A673 (cell line): ENCODE measurements around the gene RPL39L.

ENCODE experiments used
- EZH2 ChIP-seq: fragments of 200-600 bp; sonication (generic); IDR thresholded peaks from 2 replicates; pipeline ENCODE4 v1.6.1; 2017; ENCODE audit warnings: borderline replicate concordance, low read depth, mild to moderate bottlenecking, mixed read lengths, antibody characterized with exemption, low read length; ENCODE audit not compliant: poor library complexity, severe bottlenecking
- TF ChIP-seq, protein P1 (sequence below): fragments of 300-800, 200-600 bp; sonication (generic); conservative IDR thresholded peaks from 2 replicates; pipeline ENCODE4 v1.5.1; 2017; ENCODE audit warnings: low read depth, mild to moderate bottlenecking, antibody characterized with exemption, low read length, moderate library complexity, mixed read lengths

GRCh38 chr3:187186375-187186774 is 47.1 kb upstream of the RPL39L start:
- TF ChIP-seq, protein P1, sequence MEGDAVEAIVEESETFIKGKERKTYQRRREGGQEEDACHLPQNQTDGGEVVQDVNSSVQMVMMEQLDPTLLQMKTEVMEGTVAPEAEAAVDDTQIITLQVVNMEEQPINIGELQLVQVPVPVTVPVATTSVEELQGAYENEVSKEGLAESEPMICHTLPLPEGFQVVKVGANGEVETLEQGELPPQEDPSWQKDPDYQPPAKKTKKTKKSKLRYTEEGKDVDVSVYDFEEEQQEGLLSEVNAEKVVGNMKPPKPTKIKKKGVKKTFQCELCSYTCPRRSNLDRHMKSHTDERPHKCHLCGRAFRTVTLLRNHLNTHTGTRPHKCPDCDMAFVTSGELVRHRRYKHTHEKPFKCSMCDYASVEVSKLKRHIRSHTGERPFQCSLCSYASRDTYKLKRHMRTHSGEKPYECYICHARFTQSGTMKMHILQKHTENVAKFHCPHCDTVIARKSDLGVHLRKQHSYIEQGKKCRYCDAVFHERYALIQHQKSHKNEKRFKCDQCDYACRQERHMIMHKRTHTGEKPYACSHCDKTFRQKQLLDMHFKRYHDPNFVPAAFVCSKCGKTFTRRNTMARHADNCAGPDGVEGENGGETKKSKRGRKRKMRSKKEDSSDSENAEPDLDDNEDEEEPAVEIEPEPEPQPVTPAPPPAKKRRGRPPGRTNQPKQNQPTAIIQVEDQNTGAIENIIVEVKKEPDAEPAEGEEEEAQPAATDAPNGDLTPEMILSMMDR = no peak
- TF ChIP-seq EZH2 = no peak
